Glomerular visceral epithelial cell (primary cell): ENCODE results near the gene FPR2.
"Not testable (repeated sequence)": the region's sequence is repeated elsewhere in the genome, so short reads cannot be mapped to it uniquely, and the experiment has no call there.

Experiments
- DNase-seq: peaks from one replicate; pipeline ENCODE4 v3.0.0-alpha.2; 2016; ENCODE audit errors: extremely low spot score

Gene FPR2

DNA sequence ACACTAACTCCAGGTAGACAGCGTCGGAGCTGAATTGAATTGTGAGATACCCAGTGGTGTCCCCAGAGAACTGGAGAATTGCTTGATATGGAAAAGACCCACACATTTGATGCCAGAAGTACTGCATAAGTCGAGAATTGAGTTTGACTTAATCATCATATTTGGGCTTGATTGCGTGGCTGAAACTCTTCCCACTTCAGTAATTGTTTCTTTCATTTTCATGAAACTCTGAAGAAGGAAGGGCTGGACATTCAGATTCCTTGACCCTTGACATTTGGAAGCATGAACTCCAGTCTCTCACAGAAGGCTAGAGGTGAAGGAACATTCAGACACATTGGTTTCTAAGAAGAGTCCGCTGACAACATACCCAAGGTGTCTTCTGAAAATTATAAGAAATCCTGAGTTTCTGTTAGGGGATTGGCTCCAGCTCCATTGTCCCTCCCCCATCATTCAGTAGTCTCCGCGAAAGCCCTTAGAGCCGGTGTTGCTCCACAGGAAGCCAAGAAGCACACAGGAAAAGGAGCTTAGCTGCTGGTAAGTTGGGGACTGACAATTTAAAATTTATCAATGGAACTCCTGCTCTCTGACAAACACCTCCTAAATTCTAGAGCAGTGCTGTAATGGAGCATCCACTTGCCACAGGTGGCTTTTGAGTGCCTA lies at the start of gene FPR2:
FPR2 (plus strand) TSS at position 484 of the 660 bp plus-strand sequence. CDS start 7,479 bp downstream, outside the sequence.
- DNase-seq: no peak

DNA sequence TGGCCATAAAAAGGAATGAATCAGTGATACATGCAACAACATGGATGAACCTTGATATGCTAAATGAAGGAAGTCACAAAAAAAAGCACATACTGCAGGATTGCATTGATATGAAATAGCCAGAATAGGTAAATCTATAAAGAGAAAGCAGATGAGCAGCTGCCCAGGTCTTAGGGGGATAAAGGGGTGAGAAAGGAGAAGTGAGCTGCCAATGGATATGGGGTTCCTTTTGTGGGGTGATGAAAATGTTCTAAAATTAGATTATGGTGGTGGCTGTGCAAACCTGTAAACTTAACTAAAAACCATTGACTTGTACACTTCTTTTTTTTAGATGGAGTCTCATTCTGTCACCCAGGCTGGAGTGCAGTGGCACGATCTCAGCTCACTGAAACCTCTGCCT lies 49.3 kb upstream of the FPR2 start:
- no peak for DNase-seq

DNA sequence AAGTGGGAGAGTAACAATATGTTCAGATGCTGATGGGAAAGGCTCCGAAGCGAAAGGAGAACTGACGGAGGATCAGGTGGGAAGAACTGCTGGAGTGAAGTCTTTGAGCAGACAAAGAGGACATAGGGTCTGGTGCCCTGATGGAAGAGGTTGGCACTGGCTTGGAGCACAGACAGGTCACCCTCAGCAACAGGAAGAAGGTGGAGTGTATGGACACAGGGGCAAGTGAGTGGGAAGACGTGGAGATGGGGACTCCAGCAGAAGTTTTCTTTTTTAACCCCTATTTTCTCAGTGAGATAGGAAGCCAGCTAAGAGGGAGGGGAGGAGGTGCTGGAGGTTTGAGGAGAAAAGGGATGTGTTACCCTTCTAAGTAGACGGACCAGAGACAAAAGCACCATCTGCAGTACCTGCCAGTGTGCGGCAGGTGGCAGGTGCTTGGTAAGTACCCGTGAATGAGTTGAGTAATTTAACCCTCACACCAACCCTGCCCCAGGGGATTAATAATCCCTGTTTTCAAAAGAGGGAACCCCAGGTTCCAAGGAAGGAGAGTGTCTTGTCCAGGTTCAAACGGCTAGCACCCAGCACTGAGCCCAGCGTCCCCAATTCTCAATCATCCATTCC lies 48.4 kb upstream of the FPR2 start:
- peak; percentile 69 for DNase-seq

DNA sequence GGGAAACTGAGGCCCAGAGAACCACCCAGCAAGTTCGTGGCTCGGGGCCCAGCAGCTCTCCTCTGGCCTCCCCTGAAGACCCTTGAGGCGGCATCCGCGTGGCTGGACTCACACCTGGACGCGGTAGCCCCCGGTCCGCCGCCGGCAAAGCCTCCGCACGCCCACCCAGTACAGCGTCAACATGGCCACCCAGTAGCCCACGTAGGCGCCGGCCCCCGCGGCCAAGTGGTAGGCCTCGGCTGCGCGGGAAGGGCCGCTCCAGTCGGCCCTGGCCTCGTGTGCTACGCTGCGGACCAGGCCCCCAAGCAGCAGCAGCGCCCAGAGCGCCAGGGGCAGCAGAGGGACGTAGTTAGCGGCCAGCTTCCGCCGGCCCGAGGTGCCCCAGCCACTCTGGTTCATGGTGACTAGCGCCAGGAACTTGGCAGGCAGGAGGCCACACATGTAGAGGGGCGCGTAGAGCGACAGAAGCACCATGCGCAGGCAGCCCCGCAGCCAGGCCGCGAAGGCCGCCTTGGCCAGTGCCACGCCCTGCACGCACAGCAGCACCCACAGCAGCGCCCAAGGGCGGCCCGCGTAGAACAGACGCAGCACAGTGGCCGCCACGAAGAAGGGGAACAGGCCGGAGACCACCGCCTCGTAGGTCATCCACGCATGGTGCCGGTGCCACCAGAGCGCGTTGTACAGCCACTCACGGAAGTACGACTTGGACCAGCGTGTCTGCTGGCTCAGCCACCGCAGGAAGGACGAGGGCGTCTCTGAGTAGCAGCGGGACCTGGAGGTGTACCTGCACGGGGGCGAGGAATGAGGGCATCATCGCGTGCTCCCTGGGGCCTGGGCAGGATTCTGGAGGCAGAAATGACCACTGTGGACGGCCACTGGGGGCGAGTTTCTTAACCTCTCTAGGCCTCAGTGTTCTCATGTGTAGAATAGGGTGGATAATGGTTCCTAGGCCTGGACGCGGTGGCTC lies 47.4 kb upstream of the FPR2 start:
- no peak for DNase-seq

- DNase-seq: no peak
Measured at GRCh38 chr19:51714848-51715247, 46.1 kb upstream of the FPR2 start.

DNA sequence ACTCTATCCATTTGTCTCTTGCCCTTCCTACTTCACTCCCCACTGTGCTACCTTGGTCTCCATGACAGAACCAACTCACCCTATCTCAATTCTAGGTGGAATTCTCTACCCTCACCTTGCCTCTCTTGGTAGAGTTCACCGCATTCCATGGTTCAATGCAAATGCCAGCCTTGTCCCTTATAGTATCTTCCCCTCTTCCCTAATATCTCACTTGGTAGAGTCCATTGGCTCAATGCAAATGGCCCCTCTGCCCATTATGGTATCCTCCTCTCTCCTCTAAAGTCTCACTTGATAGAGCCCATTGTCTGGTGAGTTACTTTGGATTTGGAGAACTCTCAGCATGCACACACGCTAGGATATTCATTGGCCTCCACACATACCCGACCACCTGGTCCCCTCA lies 45.1 kb upstream of the FPR2 start:
- DNase-seq: no peak

DNA sequence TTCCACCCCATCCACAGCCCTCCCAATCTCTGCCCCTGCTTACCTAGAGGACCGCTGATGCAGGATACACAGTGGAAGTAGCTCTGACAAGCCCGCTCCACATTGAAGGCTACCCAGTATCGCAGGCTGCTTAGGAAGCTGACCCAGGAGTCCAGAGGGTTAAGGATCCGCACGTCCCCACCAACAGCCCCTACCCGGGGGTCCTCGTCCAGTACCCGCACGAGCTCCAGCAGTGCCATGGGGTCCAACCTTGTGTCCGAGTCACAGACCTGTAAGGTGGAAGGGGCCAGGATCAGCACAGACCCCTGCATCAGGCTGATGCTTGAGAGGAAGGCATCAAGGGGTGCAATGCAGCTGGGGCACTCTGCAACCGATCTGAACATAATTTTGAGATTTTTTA lies 44.1 kb upstream of the FPR2 start:
- no peak for DNase-seq

- DNase-seq: no peak
Measured at GRCh38 chr19:51719251-51719988, 41.6 kb upstream of the FPR2 start.

DNA sequence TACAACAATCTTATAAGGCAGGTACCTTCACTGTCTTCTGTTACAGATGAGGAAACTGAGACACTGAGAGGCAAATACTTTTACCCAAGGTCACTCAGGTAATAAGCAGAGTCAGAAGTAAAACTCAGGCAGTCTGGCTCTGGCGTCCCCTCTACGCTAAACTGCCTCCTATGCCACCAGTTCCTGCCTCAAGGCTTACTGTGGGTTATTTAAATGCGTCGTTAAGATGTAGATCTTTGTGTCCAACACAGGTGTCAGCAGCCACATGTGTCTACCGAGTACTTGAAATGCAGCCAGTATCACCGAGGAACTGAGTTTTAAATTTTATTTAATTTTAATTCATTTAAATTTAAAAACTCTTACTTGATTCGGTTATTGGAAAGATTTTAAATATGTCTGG lies 39.1 kb upstream of the FPR2 start:
- DNase-seq: no peak

- DNase-seq: no peak
Measured at GRCh38 chr19:51722492-51722891, 38.5 kb upstream of the FPR2 start.

GRCh38 chr19:51724543-51724942 lies 36.4 kb upstream of the FPR2 start:
- DNase-seq: no peak

DNA sequence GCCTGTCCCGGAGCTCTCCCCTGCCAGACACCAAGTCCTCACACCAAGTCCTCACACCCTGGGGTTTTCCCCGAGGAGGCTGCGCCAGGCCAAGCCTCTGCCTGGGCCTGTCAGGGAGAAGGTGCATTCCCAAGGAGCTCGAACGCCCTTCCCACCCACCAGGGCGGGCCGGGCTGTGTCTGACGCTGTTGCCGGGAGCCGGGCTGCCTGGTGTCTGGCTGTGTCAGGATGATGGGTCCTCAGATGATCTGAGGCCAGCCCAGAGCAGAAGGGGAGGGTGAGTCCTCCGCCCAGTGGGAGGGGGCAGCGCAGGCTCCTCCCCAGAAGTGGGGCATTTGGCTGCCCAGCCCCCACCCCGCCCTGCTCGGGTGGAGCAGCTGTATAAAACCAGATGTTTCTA lies 34.9 kb upstream of the FPR2 start:
- peak; percentile 98 for DNase-seq

GRCh38 chr19:51727349-51727880 lies 33.6 kb upstream of the FPR2 start:
- peak; percentile 89 for DNase-seq

GRCh38 chr19:51729781-51730180 lies 31.2 kb upstream of the FPR2 start:
- DNase-seq: no peak

DNA sequence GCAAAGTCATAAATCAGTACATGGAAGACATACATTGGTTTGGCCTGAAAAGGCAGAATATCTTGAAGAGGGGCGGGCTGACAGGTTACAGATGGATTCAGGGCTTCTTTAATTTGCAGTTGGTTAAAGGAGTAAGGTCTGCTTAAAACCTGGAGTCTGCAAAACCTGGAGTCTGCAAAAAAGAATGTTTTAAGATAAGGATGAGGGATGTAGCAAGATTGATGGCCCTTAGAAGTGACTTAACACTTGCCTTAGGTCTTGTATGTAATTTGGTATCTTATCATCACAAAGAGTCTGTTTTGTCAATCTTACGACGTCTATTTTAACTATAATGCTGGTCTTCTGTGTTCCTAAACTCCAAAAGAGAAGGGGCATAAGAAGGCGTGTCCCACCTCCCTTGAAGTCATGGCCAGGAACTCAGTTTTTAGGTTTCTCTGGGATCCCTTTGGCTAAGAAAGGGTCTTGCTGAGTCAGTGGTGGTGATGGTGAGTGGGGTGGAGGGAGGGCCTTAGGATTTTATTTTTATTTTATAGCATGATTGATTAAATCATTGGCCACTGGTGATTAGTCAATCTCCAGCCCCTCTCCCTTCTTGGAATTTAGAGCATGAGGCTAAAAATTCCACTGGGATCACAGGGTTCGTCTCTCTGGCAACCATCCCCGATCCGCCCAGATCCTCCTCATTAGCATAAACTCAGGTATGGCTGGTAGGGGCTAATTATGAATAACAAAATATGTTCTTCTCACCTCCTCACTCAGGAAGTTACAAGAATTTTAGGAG lies 27.0 kb upstream of the FPR2 start:
- DNase-seq: no peak

DNA sequence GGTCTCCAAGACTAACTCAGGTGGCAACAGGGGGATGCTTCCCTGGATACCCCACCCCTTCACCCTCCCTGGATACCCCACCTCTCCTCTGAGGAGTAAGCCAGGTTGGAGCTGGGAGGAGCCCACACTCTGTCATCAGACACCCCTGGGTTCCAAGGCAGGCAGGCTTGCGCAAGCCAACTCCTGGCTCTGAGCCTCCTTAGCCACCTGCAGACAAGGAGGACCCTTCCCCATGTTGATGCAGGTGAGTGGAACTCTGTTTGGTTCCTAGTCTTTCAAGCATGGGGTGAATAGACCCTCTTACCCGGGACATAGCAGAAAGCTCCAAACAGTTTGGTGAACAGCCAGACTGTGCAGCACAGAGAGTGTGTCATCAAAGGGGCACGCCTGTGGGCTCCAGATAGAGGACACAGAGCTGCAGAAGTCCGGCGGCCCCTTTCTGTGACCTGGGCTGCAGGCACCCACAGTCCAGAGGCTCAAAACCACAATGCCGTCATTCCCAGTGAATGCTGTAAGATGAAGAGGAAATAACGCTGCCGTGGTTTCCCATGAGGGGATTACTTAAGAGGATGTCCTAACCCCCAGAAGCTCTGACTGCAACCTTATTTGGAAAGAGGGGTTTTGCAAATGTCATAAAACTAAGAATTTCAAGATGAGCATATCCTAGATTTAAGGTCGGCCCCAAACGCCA lies 25.1 kb upstream of the FPR2 start:
- DNase-seq: peak; percentile 97

- DNase-seq: no peak
Measured at GRCh38 chr19:51737389-51737788, 23.6 kb upstream of the FPR2 start.

- no peak for DNase-seq
Measured at GRCh38 chr19:51737924-51738323, 23.1 kb upstream of the FPR2 start.

DNA sequence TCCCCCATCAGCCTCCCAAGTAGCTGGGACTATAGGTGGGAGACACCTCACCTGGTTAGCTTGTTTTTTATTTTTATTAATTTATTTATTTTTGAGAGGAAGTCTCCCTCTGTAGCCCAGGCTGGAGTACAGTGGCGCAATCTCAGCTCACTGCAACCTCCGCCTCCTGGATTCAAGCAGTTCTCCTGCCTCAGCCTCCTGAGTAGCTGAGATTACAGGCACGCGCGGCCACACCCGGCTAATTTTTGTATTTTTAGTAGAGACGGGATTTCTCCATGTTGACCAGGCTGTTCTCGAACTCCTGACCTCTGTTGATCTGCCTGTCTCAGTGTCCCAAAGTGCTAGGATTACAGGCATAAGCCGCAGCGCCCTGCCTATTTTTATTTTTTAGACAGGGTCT lies 22.5 kb upstream of the FPR2 start:
- DNase-seq: not testable (repeated sequence)
